ENCODE measurements around the gene PRR5L. TPM values are rescaled to one million over a fixed set of nuclear protein-coding genes. Genes with fewer than 3 reads are reported as not detected.

The PRR5L gene
- total and polyA plus RNA-seq, 5 experiments from 2014 or later = 0.50 to 21.3 (median 1.2) TPM

DNA sequence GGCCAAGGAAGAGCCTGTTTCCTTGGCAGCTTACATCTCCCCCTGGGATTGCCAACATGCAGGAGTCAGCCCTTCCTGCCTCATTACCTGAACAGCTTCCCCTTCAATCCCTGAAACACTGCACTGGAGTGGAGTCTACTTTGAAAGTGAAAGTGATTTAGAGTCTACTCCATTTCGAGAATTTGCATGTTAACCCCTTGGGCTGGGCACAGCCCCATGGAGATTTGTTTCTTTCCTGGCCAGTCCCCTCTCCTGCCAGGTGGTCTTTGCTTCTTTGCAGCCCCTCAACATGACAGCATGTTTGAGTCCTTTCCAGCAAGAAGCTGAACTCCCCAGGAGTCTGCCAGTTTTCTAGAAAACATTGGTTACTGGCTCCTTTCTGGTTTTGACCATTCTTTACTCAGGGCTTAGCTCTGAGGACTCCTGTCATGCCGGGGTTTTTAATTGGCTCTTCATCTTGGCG lies 154.1 kb downstream of the PRR5L start:
- DNase-seq = peak in 1 of 10 donors; percentile 14
- Mint-ChIP-seq H3K4me3 (peak overlapping the region; percentile 58 to 85 (median 71)), H3K4me1 (peaks cover 22 to 54% (median 40%) of the 10 kb centered on the region in 4 donors), H3K27ac (peak overlapping the region in 8 of 10 donors; percentile 10 to 85 (median 72)), H3K27me3 (peaks cover 0 to 7% (median 0%) of the 10 kb centered on the region in 5 donors), H3K36me3 (no peaks in the 10 kb centered on the region), H3K9me3 (no peaks in the 10 kb centered on the region)
- peak; percentile 37 to 40 for ATAC-seq
- POLR2A ChIA-PET = no interaction called here

DNA sequence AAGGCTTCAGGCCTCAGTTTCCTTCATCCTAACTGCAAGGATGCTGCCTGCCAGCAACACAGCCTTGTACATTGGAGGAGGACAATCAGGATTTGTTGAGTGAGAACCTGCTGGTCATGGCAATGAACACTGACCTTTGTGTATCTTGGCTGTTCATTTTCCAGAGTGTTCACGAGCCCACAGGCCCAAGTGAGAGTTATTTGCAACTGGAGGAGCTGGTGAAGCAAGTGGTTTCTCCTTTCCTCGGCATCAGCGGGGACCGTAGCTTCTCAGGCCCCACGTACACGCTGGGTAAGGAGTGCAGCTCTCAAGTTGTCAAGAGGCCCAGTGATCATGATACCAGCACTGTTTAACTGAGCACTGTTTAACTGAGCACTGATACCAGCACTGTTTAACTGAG lies 155.0 kb downstream of the PRR5L start:
- POLR2A ChIA-PET = no interaction called here
- ATAC-seq (no peak), DNase-seq (no peak)
- Mint-ChIP-seq H3K36me3 (no peaks in the 10 kb centered on the region), H3K27me3 (peaks cover 0 to 7% (median 0%) of the 10 kb centered on the region in 5 donors), H3K4me3 (peak overlapping the region in 4 of 10 donors; percentile 58 to 77 (median 74)), H3K4me1 (peaks cover 22 to 54% (median 40%) of the 10 kb centered on the region in 4 donors), H3K9me3 (no peaks in the 10 kb centered on the region), H3K27ac (peak overlapping the region in 3 of 10 donors; percentile 67 to 83 (median 68))

DNA sequence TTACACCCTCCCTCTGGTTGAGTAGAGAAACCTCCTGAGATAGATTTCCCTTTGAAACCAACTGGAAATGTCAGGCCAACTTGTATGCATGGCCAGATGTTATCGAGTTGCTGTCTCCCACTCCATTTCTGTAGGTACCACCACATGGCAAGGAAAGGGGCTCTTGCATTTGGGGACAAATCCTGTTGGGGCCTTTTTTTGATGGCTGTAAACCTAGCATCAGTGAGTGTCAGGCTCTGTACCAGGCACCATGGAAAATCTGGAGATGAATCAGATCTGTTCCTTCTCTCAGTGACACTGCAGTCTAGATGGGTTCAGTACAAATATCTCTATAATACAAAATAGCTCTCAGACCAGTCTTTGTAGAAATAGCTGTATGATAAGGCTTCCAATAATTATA lies 155.6 kb downstream of the PRR5L start:
- Mint-ChIP-seq H3K27ac (peak overlapping the region in 3 of 10 donors; percentile 16 to 68 (median 33)), H3K27me3 (peaks cover 0 to 7% (median 0%) of the 10 kb centered on the region in 5 donors), H3K36me3 (no peaks in the 10 kb centered on the region), H3K9me3 (no peaks in the 10 kb centered on the region), H3K4me1 (peaks cover 22 to 54% (median 40%) of the 10 kb centered on the region in 4 donors), H3K4me3 (peak overlapping the region in 1 of 10 donors; percentile 14)
- DNase-seq = no peak
- ATAC-seq = no peak
- POLR2A ChIA-PET = no interaction called here

DNA sequence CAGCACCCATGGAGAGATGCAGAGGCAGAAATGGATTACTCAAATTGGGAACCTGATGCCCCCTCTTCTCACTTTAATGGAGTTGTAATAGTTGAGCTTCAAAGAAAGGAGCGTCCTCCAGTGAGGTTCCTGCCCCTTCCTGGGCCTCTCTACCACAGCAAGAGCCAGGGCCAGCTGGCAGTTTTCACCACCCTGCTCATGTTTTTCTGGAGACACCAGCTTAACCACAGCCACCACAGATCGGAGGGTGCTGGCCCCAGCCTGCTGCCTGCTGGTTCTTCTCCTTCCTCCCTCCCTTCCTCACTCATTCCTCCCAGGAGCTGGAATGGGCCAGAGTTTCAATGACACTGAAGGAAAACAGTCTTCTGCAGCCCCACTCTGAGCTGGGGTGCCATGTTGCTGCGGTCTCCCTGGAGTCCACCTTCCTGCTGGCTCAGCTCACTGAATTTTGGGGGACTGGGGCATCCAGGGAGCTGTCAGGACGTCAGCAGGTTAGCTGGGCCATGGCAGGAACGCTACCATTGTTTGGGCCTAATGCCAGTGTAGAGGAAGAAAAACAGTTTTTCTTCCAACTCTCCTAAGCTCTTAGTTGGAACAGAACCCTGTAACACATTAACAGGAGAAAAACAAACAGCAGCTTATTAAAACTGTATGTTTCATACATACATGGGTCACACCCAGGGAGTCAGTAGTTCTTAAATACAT lies 156.3 kb downstream of the PRR5L start:
- Mint-ChIP-seq H3K27ac (peak overlapping the region in 6 of 10 donors; percentile 5 to 68 (median 27)), H3K4me3 (peak overlapping the region in 1 of 10 donors; percentile 8), H3K27me3 (peaks cover 0 to 4% (median 0%) of the 10 kb centered on the region in 5 donors), H3K4me1 (peaks cover 22 to 54% (median 40%) of the 10 kb centered on the region in 4 donors), H3K9me3 (no peaks in the 10 kb centered on the region), H3K36me3 (no peaks in the 10 kb centered on the region)
- DNase-seq (no peak), ATAC-seq (no peak)
- POLR2A ChIA-PET = no interaction called here

DNA sequence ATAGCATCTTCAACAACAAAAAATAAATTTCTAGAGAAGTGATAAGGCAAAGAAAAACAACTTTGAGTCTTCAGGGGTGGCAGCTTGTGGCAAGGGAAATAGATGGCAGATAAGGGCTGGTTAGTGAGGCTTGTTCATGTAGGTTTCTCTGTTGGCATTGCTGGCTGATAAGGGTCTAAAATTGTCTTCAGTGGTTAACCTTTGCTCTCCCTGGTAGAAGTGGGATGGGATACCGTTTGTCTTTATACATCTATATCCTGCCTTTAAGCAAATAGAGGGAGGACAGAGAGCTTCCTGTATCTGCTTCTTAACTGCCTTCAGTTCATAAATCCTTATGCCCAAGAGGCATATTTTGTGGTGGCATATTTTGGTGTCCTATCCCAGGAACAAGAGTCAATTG lies 156.9 kb downstream of the PRR5L start:
- H3K4me1 Mint-ChIP-seq = peaks cover 22 to 58% (median 40%) of the 10 kb centered on the region in 4 donors
- no peaks in the 10 kb centered on the region for H3K9me3 Mint-ChIP-seq
- DNase-seq (no peak), ATAC-seq (no peak)
- peak overlapping the region in 6 of 10 donors; percentile 5 to 68 (median 46) for H3K27ac Mint-ChIP-seq
- H3K27me3 Mint-ChIP-seq = peaks cover 0 to 4% (median 0%) of the 10 kb centered on the region in 5 donors
- POLR2A ChIA-PET = no interaction called here
- H3K36me3 Mint-ChIP-seq = no peaks in the 10 kb centered on the region
- peak overlapping the region in 2 of 10 donors; percentile 10 to 26 for H3K4me3 Mint-ChIP-seq

DNA sequence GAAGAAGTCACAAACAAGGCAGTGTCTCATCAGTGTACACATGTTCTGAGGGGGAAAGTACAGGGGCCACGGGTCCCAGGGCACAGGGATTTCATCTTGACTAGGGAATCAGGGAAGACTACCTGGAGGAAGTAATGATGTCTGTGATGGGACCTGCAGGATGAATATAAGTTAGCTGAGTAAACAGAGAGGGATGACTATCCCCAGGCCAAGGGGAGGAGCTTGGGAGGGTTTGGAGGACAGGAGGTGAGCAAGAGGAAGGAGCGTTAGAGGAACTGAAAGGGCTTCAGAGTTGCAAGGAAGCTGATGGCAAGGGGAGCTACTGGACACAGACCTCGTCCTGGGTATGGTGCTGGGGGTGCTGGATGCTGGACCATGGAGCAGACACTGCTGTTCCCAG lies 157.6 kb downstream of the PRR5L start:
- Mint-ChIP-seq H3K27me3 (peaks cover 0 to 4% (median 0%) of the 10 kb centered on the region in 5 donors), H3K36me3 (no peaks in the 10 kb centered on the region), H3K4me1 (peaks cover 22 to 57% (median 40%) of the 10 kb centered on the region in 4 donors), H3K9me3 (no peaks in the 10 kb centered on the region), H3K27ac (peak overlapping the region in 2 of 10 donors; percentile 33 to 46), H3K4me3 (no peak overlapping the region)
- ATAC-seq (no peak), DNase-seq (no peak)
- POLR2A ChIA-PET = no interaction called here

DNA sequence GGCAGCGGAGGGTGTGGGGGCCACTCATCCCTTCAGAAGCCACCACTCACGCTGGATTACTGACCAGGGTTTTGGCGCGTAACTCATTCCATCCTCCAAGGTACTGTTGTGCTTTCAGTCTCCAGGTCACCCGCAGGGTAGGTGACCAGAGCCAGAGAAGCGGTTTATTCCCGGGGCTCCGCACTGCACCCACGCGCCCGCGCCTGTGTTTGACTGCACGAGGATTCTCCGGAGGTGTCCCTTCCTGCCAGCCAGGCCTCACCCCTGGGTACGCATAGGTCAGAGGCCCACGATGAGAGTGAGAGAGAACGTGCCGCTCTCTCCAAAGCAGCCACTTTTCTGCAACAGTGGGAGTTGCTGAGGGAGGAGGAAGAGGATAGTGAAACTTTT lies 158.5 kb downstream of the PRR5L start:
- H3K9me3 Mint-ChIP-seq = no peaks in the 10 kb centered on the region
- peaks cover 22 to 51% (median 37%) of the 10 kb centered on the region in 4 donors for H3K4me1 Mint-ChIP-seq
- H3K27me3 Mint-ChIP-seq = peaks cover 0 to 4% (median 0%) of the 10 kb centered on the region in 5 donors
- POLR2A ChIA-PET = no interaction called here
- no peak overlapping the region for H3K4me3 Mint-ChIP-seq
- H3K36me3 Mint-ChIP-seq = no peaks in the 10 kb centered on the region
- no peak for DNase-seq
- no peak for ATAC-seq
- no peak overlapping the region for H3K27ac Mint-ChIP-seq

DNA sequence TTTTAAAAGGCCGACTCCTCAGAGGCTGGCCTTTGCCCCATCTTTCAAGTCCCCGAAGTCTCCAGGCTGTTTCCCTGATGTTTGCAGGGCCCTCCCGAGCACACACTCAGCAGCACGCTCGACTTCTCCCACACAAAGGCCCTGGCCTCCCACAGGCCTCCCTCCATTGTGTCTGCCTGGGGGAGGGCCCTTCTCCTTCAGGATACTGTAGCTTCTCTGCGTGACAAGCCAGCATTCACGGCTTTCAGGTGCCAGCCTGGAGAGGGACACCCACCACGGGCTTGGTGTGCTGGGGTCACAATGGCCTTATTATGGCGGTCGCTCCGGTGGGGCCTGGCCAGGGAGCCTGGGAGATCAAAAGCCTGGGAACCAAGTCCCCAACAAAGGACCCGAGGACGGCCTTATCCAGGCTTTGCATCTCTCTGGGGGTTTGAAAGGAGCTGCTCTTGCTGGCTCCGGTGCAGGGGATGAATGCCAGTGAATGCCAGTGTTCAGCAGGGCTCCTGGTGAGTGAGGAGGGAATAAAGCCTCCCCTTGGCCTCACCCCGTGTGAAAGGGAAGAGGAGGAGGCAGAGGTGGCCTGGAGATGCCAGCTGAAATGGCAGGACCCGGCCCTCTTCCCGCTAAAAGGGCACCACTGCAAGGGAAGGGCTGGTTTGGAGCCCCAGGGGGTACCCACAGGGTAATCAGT lies 159.0 kb downstream of the PRR5L start:
- no peaks in the 10 kb centered on the region for H3K9me3 Mint-ChIP-seq
- H3K27me3 Mint-ChIP-seq = peaks cover 0 to 1% (median 0%) of the 10 kb centered on the region in 5 donors
- no peak overlapping the region for H3K4me3 Mint-ChIP-seq
- POLR2A ChIA-PET = no interaction called here
- ATAC-seq (no peak), DNase-seq (no peak)
- H3K4me1 Mint-ChIP-seq = peaks cover 18 to 47% (median 32%) of the 10 kb centered on the region in 4 donors
- no peaks in the 10 kb centered on the region for H3K36me3 Mint-ChIP-seq
- no peak overlapping the region for H3K27ac Mint-ChIP-seq

DNA sequence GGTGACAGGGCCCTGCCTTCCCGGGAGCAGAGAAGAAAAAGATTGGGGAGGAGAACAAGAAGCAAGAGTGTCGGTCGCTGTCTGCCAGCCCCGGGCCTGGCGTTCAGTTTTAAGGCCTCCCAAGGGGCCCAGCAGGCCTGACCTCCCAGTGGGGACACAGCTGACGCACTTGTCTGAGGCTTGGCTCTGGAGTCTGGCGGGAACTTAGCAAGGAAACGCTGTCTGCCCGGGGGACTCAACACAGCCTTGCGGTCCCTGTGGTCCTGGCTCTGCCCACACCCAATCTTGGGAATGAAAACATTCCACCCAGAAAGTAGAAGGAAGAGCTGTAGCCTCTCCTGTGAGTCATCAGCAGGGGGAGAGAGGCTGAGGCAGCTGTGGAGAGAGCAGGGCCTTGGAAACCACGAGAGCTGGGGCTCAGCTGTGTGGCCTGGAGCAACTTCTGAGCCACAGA lies 159.6 kb downstream of the PRR5L start:
- ATAC-seq (no peak), DNase-seq (no peak)
- Mint-ChIP-seq H3K27me3 (peaks cover 0 to 6% (median 0%) of the 10 kb centered on the region in 5 donors), H3K9me3 (no peaks in the 10 kb centered on the region), H3K27ac (no peak overlapping the region), H3K4me3 (no peak overlapping the region), H3K4me1 (peaks cover 14 to 46% (median 26%) of the 10 kb centered on the region in 4 donors), H3K36me3 (no peaks in the 10 kb centered on the region)
- POLR2A ChIA-PET = no interaction called here

DNA sequence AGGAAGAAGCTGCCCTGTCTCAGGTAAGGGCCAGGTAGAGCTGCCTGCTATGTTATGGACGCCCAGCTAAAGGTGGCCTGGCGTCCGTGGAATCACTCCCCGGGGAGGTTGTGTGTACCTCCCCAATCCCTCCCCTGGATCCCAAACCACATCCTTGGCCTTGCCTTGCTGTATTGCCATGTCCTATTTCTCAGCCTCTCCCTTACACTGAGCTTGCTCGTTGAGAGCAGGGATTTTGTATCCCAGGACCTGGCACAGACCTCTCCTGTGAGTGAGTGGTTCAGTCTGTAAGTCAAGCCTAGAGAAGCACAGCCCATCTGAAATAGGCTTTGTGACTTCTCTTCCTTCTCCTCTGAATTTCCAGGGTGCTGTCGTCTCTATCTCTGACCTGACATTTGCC lies 160.1 kb downstream of the PRR5L start:
- no peak for ATAC-seq
- Mint-ChIP-seq H3K4me1 (peaks cover 14 to 41% (median 22%) of the 10 kb centered on the region in 4 donors), H3K9me3 (no peaks in the 10 kb centered on the region), H3K4me3 (no peak overlapping the region), H3K27me3 (peaks cover 0 to 10% (median 0%) of the 10 kb centered on the region in 5 donors), H3K27ac (peak overlapping the region in 1 of 10 donors; percentile 17), H3K36me3 (no peaks in the 10 kb centered on the region)
- POLR2A ChIA-PET = no interaction called here
- DNase-seq = no peak

DNA sequence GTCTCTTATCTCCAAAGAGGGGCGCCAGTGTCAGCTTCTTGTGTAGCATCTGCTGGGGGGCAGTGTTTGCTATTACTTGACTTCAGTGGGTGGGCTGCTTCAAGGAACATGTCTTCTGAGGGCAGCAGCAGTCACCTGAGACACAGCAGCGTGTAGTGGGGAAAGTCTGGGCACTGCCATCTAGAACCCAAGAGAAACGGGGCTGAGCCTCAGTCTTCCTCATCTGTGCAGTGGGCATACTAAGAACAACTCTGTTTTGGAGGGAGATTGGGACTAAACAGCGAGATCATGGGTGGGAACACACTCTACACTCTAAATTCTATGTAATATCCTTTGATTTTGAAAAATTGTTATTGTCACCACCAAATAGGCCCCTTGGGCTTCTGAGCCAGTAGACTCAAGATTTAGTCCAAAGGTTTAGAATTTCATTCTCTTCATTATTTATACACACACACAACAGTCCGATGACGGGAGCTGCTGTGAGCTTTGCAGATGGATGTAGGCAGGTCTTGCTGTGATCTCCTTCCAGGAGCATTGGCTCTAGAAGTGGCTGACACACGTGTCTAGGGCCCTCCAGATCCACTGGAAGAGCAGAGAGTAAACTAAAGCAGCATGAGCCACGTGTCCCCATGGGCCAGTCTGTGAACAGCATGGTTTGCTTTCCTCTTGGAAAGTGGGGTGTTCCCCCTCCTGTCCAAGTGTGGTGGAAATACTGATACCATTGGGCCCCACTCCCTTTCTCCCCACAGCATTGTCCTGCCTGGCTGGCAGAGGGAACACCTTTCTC lies 162.2 kb downstream of the PRR5L start:
- Mint-ChIP-seq H3K4me3 (no peak overlapping the region), H3K4me1 (peaks cover 0 to 20% (median 4%) of the 10 kb centered on the region in 4 donors), H3K36me3 (no peaks in the 10 kb centered on the region), H3K27me3 (peaks cover 0 to 17% (median 5%) of the 10 kb centered on the region in 5 donors), H3K27ac (peak overlapping the region in 1 of 10 donors; percentile 44), H3K9me3 (no peaks in the 10 kb centered on the region)
- POLR2A ChIA-PET = no interaction called here
- no peak for DNase-seq
- ATAC-seq = no peak

DNA sequence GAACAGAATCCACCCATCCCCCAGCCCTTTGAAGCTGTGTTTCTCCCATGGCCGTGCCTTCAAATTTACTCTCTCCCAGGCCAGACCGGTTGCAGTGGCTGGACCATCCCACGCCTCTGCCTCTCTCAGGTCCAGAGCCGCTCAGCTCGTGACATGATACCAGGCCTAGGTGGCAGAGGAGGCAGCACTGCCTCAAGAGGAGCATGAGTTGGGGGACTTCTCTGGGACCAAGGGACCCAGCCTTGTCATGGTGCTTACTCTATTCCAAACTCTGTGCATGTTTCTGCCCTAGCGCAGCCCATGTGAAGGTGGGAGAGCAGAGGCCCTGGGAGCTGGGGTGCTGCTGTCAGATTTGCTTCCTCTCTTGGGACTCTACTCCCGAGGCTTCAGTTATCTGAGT lies 163.0 kb downstream of the PRR5L start:
- POLR2A ChIA-PET = no interaction called here
- DNase-seq (no peak), ATAC-seq (no peak)
- no peak overlapping the region for H3K27ac Mint-ChIP-seq
- peaks cover 0 to 15% (median 0%) of the 10 kb centered on the region in 4 donors for H3K4me1 Mint-ChIP-seq
- H3K36me3 Mint-ChIP-seq = no peaks in the 10 kb centered on the region
- H3K27me3 Mint-ChIP-seq = peaks cover 0 to 21% (median 5%) of the 10 kb centered on the region in 5 donors
- H3K9me3 Mint-ChIP-seq = no peaks in the 10 kb centered on the region
- no peak overlapping the region for H3K4me3 Mint-ChIP-seq
